Keratinocyte (primary cell): ENCODE data around the gene CSDE1.

ENCODE experiments used
- EZH2 ChIP-seq: IDR thresholded peaks from one replicate; pipeline ENCODE4 v1.6.1; 2012; ENCODE audit warnings: inconsistent platforms, mild to moderate bottlenecking, low read length, moderate library complexity
- TF ChIP-seq, protein P1 (sequence below), 3 experiments: IDR thresholded peaks in 1 of 3; conservative IDR thresholded peaks in 1 of 3; optimal IDR thresholded peaks in 1 of 3; 2 replicates in 2 of 3; 3 replicates in 1 of 3; pipeline versions ENCODE3 to v1.5.1; 2011; ENCODE audit warnings: low read length in 3 of 3, mild to moderate bottlenecking in 3 of 3, moderate library complexity in 2 of 3, control low read depth in 1 of 3, inconsistent platforms in 1 of 3; ENCODE audit not compliant: insufficient read depth in 2 of 3; ENCODE audit errors: extremely low read depth in 1 of 3

DNA sequence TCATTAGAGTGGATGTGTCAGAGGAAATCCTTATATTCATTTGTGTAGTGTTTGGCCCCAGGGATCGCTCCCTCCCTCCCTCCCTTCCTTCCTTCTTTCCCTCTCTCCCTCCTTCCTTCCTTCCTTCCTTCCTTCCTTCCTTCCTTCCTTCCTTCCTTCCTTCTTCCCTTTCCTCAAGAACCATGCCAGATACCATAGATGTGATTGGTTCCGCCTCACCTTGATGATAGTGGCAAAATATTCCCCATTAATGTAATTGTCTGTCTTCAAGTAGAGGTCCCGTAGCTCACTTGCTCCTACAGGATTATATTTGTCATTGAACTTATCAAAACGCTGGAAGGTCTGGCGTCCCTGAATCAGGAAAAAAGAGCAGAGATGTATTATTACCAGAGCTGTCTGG, 80.1 kb downstream of the CSDE1 start:
- TF ChIP-seq, protein P1, sequence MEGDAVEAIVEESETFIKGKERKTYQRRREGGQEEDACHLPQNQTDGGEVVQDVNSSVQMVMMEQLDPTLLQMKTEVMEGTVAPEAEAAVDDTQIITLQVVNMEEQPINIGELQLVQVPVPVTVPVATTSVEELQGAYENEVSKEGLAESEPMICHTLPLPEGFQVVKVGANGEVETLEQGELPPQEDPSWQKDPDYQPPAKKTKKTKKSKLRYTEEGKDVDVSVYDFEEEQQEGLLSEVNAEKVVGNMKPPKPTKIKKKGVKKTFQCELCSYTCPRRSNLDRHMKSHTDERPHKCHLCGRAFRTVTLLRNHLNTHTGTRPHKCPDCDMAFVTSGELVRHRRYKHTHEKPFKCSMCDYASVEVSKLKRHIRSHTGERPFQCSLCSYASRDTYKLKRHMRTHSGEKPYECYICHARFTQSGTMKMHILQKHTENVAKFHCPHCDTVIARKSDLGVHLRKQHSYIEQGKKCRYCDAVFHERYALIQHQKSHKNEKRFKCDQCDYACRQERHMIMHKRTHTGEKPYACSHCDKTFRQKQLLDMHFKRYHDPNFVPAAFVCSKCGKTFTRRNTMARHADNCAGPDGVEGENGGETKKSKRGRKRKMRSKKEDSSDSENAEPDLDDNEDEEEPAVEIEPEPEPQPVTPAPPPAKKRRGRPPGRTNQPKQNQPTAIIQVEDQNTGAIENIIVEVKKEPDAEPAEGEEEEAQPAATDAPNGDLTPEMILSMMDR (optimal IDR thresholded peaks at IDR 0.05 in 1 of 3, IDR thresholded peaks at IDR 0.05 in 1 of 3, conservative IDR thresholded peaks at IDR 0.05 in 1 of 3; ENCODE audit: extremely low read depth in 1 of 3, insufficient read depth in 2 of 3, low read length in 3 of 3) = no peak
- no peak for TF ChIP-seq EZH2
